Gastroesophageal sphincter (tissue), 4 donors: Measurements from ENCODE around the gene FNBP1. TPM values are rescaled to one million over a fixed set of nuclear protein-coding genes. Genes with fewer than 3 reads are reported as not detected.

Experiments used
- ATAC-seq: fragments of 150-250 bp; one replicate; pipeline ENCODE4 v1.9.1; 2016; ENCODE audit warnings: mild to moderate bottlenecking, moderate library complexity
- H3K27ac ChIP-seq, 4 donors: fragments of 200-600 bp; sonication (generic) in 3 of 4; 1 replicate in 3 of 4; 2 replicates in 1 of 4; pipeline ENCODE4 v1.5.1; 2016 to 2019
- H3K27me3 ChIP-seq: fragments of 200-600 bp; sonication (generic); one replicate; pipeline ENCODE4 v1.5.1; 2019
- H3K36me3 ChIP-seq, 2 donors: fragments of 200-600 bp; sonication (generic); one replicate each; pipeline ENCODE4 v1.5.1; 2019; ENCODE audit warnings: control low read depth in 1 of 2
- H3K4me1 ChIP-seq, 3 donors: fragments of 200-600 bp; sonication (generic); 1 replicate in 2 of 3; 2 replicates in 1 of 3; pipeline ENCODE4 v1.5.1; 2016 to 2019; ENCODE audit warnings: control low read depth in 2 of 3
- H3K4me3 ChIP-seq, 2 donors: fragments of 200-600 bp; sonication (generic); one replicate each; pipeline ENCODE4 v1.5.1; 2019; ENCODE audit warnings: mild to moderate bottlenecking in 1 of 2, moderate library complexity in 1 of 2
- H3K9me3 ChIP-seq, 3 donors: fragments of 200-600 bp; sonication (generic); one replicate each; pipeline ENCODE4 v1.5.1; 2017 to 2019; ENCODE audit warnings: control low read depth in 2 of 3
- CTCF ChIP-seq, 4 experiments: fragments of 200-600 bp in 2 of 4; fragments of 450-650 bp in 2 of 4; sonication (generic) in 1 of 4; IDR thresholded peaks; one replicate each; pipeline ENCODE4 v1.5.1; 2017 to 2019; ENCODE audit warnings: antibody characterized with exemption in 4 of 4, mild to moderate bottlenecking in 2 of 4, moderate library complexity in 2 of 4
- EP300 ChIP-seq: sonication (generic); formaldehyde crosslinking; IDR thresholded peaks from one replicate; pipeline ENCODE4 v1.6.1; 2017; ENCODE audit warnings: antibody characterized with exemption, mild to moderate bottlenecking
- POLR2A ChIP-seq, 2 donors: fragments of 450-650 bp; IDR thresholded peaks; one replicate each; pipeline ENCODE4 v1.6.1; 2017; ENCODE audit warnings: antibody characterized with exemption in 2 of 2, mild to moderate bottlenecking in 2 of 2, moderate library complexity in 1 of 2
- POLR2AphosphoS5 ChIP-seq: sonication (generic); formaldehyde crosslinking; IDR thresholded peaks from one replicate; pipeline ENCODE4 v1.6.1; 2017; ENCODE audit warnings: antibody characterized with exemption
- WGBS, 2 donors: methylation state at CpG; one replicate each; pipeline ENCODE4 v1.1.5; 2018; ENCODE audit warnings: low coverage in 1 of 2; 5-methylcytosine and 5-hydroxymethylcytosine counted together
- total RNA-seq, 4 donors: library from RNA; depleted of rRNA; stranded (reverse); fragments of >200 nt; gene quantifications; one replicate each; pipeline ENCODE4 v1.1.0, GENCODE V29; 2016

The FNBP1 gene
- total RNA-seq, 4 donors from 2014 or later, result 119 to 343 (median 188) TPM

GRCh38 chr9:130026583-130027340, 16.2 kb downstream of the FNBP1 start:
- Histone ChIP-seq H3K4me1 (peaks cover 23 to 100% (median 37%) of the 10 kb centered on the region in 3 donors), H3K4me3 (no peak overlapping the region), H3K27me3 (no peaks in the 10 kb centered on the region), H3K27ac (peak overlapping the region in 3 of 4 donors; percentile 75 to 99 (median 97)), H3K9me3 (no peaks in the 10 kb centered on the region), H3K36me3 (no peaks in the 10 kb centered on the region)
- TF ChIP-seq CTCF (IDR thresholded peaks at IDR 0.05) (no peak), POLR2A (IDR thresholded peaks at IDR 0.05) (no peak), EP300 (no peak), POLR2AphosphoS5 (no peak)
- no peak for ATAC-seq
- WGBS, 2 donors, result 76 to 83% methylated on average over 2 of the region's 2 CpGs

GRCh38 chr9:130024597-130024994, 18.4 kb downstream of the FNBP1 start:
- no peak for ATAC-seq
- WGBS, 2 donors, result 64 to 75% methylated on average over 2 of the region's 5 CpGs
- H3K9me3 ChIP-seq, result no peaks in the 10 kb centered on the region
- H3K4me1 ChIP-seq, result peaks cover 17 to 100% (median 25%) of the 10 kb centered on the region in 3 donors
- no peak overlapping the region for H3K4me3 ChIP-seq
- peak overlapping the region; percentile 75 to 99 (median 97) for H3K27ac ChIP-seq
- TF ChIP-seq POLR2AphosphoS5 (peak; percentile 56), POLR2A (IDR thresholded peaks at IDR 0.05) (no peak), CTCF (IDR thresholded peaks at IDR 0.05) (no peak), EP300 (no peak)
- H3K27me3 ChIP-seq, result no peaks in the 10 kb centered on the region
- H3K36me3 ChIP-seq, result no peaks in the 10 kb centered on the region

GRCh38 chr9:130023994-130024596, 18.9 kb downstream of the FNBP1 start:
- H3K27me3 ChIP-seq, result no peaks in the 10 kb centered on the region
- H3K9me3 ChIP-seq, result no peaks in the 10 kb centered on the region
- H3K36me3 ChIP-seq, result no peaks in the 10 kb centered on the region
- H3K4me3 ChIP-seq, result no peak overlapping the region
- WGBS, 2 donors, result 75 to 94% methylated on average over 2 to 3 of the region's 3 CpGs
- TF ChIP-seq CTCF (IDR thresholded peaks at IDR 0.05), result no peak
- TF ChIP-seq EP300, result no peak
- no peak for TF ChIP-seq POLR2A (IDR thresholded peaks at IDR 0.05)
- no peak for TF ChIP-seq POLR2AphosphoS5
- no peak for ATAC-seq
- peaks cover 17 to 99% (median 20%) of the 10 kb centered on the region in 3 donors for H3K4me1 ChIP-seq
- peak overlapping the region; percentile 75 to 99 (median 97) for H3K27ac ChIP-seq

GRCh38 chr9:130023144-130023787, 19.7 kb downstream of the FNBP1 start:
- peaks cover 17 to 99% (median 20%) of the 10 kb centered on the region in 3 donors for H3K4me1 ChIP-seq
- peak; percentile 76 for ATAC-seq
- no peaks in the 10 kb centered on the region for H3K36me3 ChIP-seq
- H3K4me3 ChIP-seq, result peak overlapping the region in 1 of 2 donors; percentile 15
- TF ChIP-seq EP300 (no peak), POLR2AphosphoS5 (peak; percentile 3), CTCF (IDR thresholded peaks at IDR 0.05) (peak in 1 of 4 experiments; percentile 7)
- WGBS, 2 donors, result 3 to 38% methylated on average over 4 to 7 of the region's 7 CpGs
- peak overlapping the region; percentile 75 to 99 (median 97) for H3K27ac ChIP-seq
- H3K9me3 ChIP-seq, result no peaks in the 10 kb centered on the region
- no peaks in the 10 kb centered on the region for H3K27me3 ChIP-seq
